ENCODE measurements around the gene FHIT.
A peak's percentile ranks its signal among the peaks of the same experiment; 100 is the strongest.
"Not testable (repeated sequence)": the region's sequence is repeated elsewhere in the genome, so short reads cannot be mapped to it uniquely, and the experiment has no call there.

Gene FHIT

GRCh38 chr3:61057464-61057863 is 193.8 kb downstream of the FHIT start:
- DNase-seq (ENCODE audit: low read depth, low spot score): no peak

GRCh38 chr3:61055447-61055846 is 195.8 kb downstream of the FHIT start:
- DNase-seq (ENCODE audit: low read depth, low spot score): no peak

- no peak for DNase-seq (ENCODE audit: low read depth, low spot score)
Observed at GRCh38 chr3:61053781-61054496, 197.3 kb downstream of the FHIT start.

- DNase-seq (ENCODE audit: low read depth, low spot score): no peak
Observed at GRCh38 chr3:61052851-61053250, 198.4 kb downstream of the FHIT start.

- no peak for DNase-seq (ENCODE audit: low read depth, low spot score)
Observed at GRCh38 chr3:61051666-61052065, 199.6 kb downstream of the FHIT start.

- not testable (repeated sequence) for DNase-seq (ENCODE audit: low read depth, low spot score)
Observed at GRCh38 chr3:61045169-61045568, 206.1 kb downstream of the FHIT start.

- DNase-seq (ENCODE audit: low read depth, low spot score): no peak
Observed at GRCh38 chr3:61043156-61043555, 208.1 kb downstream of the FHIT start.

- no peak for DNase-seq (ENCODE audit: low read depth, low spot score)
Observed at GRCh38 chr3:61040618-61041017, 210.6 kb downstream of the FHIT start.

GRCh38 chr3:61035573-61035972 is 215.7 kb downstream of the FHIT start:
- no peak for DNase-seq (ENCODE audit: low read depth, low spot score)

GRCh38 chr3:61032991-61033390 is 218.3 kb downstream of the FHIT start:
- no peak for DNase-seq (ENCODE audit: low read depth, low spot score)

GRCh38 chr3:61031503-61031902 is 219.7 kb downstream of the FHIT start:
- no peak for DNase-seq (ENCODE audit: low read depth, low spot score)

- peak; percentile 13 for DNase-seq (ENCODE audit: low read depth, low spot score)
Observed at GRCh38 chr3:61030469-61031035, 220.7 kb downstream of the FHIT start.

- DNase-seq (ENCODE audit: low read depth, low spot score): no peak
Observed at GRCh38 chr3:61029194-61029593, 222.1 kb downstream of the FHIT start.

- no peak for DNase-seq (ENCODE audit: low read depth, low spot score)
Observed at GRCh38 chr3:61018807-61019206, 232.4 kb downstream of the FHIT start.

- DNase-seq (ENCODE audit: low read depth, low spot score): not testable (repeated sequence)
Observed at GRCh38 chr3:61017028-61017427, 234.2 kb downstream of the FHIT start.

- DNase-seq (ENCODE audit: low read depth, low spot score): no peak
Observed at GRCh38 chr3:61015859-61016258, 235.4 kb downstream of the FHIT start.

GRCh38 chr3:61015408-61015807 is 235.8 kb downstream of the FHIT start:
- no peak for DNase-seq (ENCODE audit: low read depth, low spot score)

GRCh38 chr3:61008998-61009380 is 242.3 kb downstream of the FHIT start:
- DNase-seq (ENCODE audit: low read depth, low spot score): no peak

- no peak for DNase-seq (ENCODE audit: low read depth, low spot score)
Observed at GRCh38 chr3:61008153-61008997, 242.9 kb downstream of the FHIT start.

GRCh38 chr3:61005591-61005990 is 245.7 kb downstream of the FHIT start:
- DNase-seq (ENCODE audit: low read depth, low spot score): no peak

GRCh38 chr3:60998858-60999257 is 252.4 kb downstream of the FHIT start:
- DNase-seq (ENCODE audit: low read depth, low spot score): no peak

- no peak for DNase-seq (ENCODE audit: low read depth, low spot score)
Observed at GRCh38 chr3:60992395-60992794, 258.9 kb downstream of the FHIT start.

GRCh38 chr3:60990442-60990730 is 260.9 kb downstream of the FHIT start:
- DNase-seq (ENCODE audit: low read depth, low spot score): no peak
